ENCODE data around the gene CCDC192. TPM values are rescaled to one million over a fixed set of nuclear protein-coding genes. Genes with fewer than 3 reads are reported as not detected.
A peak's percentile ranks its signal among the peaks of the same experiment; 100 is the strongest.
"Not testable (repeated sequence)": the region's sequence is repeated elsewhere in the genome, so short reads cannot be mapped to it uniquely, and the experiment has no call there.

CCDC192 gene
- total RNA-seq, 1 experiment from 2014 or later: not detected

- ChIA-PET POLR2A (ENCODE audit: low non-redundant PET) (no interaction called here), CTCF (no interaction called here)
- BruUV-seq (replicated peaks): no TSS peak
- Histone ChIP-seq H3K9me3 (ENCODE audit: low read depth, low read length, poor library complexity, severe bottlenecking) (no peaks in the 10 kb centered on the region), H3K27ac (ENCODE audit: low read depth, low read length, poor library complexity, severe bottlenecking) (no peak overlapping the region), H3K4me1 (ENCODE audit: insufficient read depth, low read length, poor library complexity, severe bottlenecking) (no peaks in the 10 kb centered on the region), H3K27me3 (replicated peaks; ENCODE audit: insufficient read depth, low read depth, low read length, poor library complexity) (peaks cover 11% of the 10 kb centered on the region), H3K4me3 (ENCODE audit: low read depth, low read length, poor library complexity, severe bottlenecking) (no peak overlapping the region), H3K36me3 (ENCODE audit: insufficient read depth, low read length, poor library complexity, severe bottlenecking) (no peaks in the 10 kb centered on the region)
- no peak for DNase-seq (ENCODE audit: low spot score)
- TF ChIP-seq CTCF (conservative IDR thresholded peaks at IDR 0.05; ENCODE audit: low read depth, low read length) (no peak), EZH2 (IDR thresholded peaks at IDR 0.05; ENCODE audit: borderline replicate concordance, low read depth, low read length, poor library complexity, severe bottlenecking) (no peak)
- intact Hi-C loops (cut with micrococcal nuclease; ENCODE audit: unreplicated experiment): no loop called here
Measured at GRCh38 chr5:127739807-127740384, 36.7 kb downstream of the CCDC192 start.

DNA sequence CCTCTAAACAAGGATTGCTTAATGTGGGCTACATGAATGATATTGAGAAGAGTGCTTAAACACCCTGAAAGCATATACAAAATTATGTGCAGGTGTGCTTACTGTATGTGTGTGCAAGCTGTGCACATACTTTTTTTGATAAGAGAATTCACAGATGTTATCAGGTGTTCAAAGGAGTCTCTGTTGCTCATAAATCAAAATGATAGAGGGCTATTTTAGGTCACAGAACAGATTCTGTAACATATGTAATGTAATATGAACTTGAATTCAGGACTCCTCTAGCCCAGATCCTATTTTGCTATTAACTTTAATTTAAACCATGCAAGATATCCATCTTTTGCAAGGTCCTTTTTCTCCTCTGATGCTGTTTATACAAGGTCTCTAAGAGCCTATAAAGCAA, 38.2 kb downstream of the CCDC192 start:
- ChIA-PET POLR2A (ENCODE audit: low non-redundant PET) (no interaction called here), CTCF (no interaction called here)
- H3K27me3 ChIP-seq (replicated peaks; ENCODE audit: insufficient read depth, low read depth, low read length, poor library complexity): peaks cover 11% of the 10 kb centered on the region
- intact Hi-C loops (cut with micrococcal nuclease; ENCODE audit: unreplicated experiment): no loop called here
- BruUV-seq (replicated peaks): no TSS peak
- TF ChIP-seq EZH2 (IDR thresholded peaks at IDR 0.05; ENCODE audit: borderline replicate concordance, low read depth, low read length, poor library complexity, severe bottlenecking) (no peak), CTCF (conservative IDR thresholded peaks at IDR 0.05; ENCODE audit: low read depth, low read length) (no peak)
- no peaks in the 10 kb centered on the region for H3K36me3 ChIP-seq (ENCODE audit: insufficient read depth, low read length, poor library complexity, severe bottlenecking)
- no peak overlapping the region for H3K27ac ChIP-seq (ENCODE audit: low read depth, low read length, poor library complexity, severe bottlenecking)
- no peaks in the 10 kb centered on the region for H3K9me3 ChIP-seq (ENCODE audit: low read depth, low read length, poor library complexity, severe bottlenecking)
- DNase-seq (ENCODE audit: low spot score): no peak
- no peaks in the 10 kb centered on the region for H3K4me1 ChIP-seq (ENCODE audit: insufficient read depth, low read length, poor library complexity, severe bottlenecking)
- H3K4me3 ChIP-seq (ENCODE audit: low read depth, low read length, poor library complexity, severe bottlenecking): no peak overlapping the region

GRCh38 chr5:127744241-127744640, 41.0 kb downstream of the CCDC192 start:
- ChIA-PET POLR2A (ENCODE audit: low non-redundant PET) (no interaction called here), CTCF (no interaction called here)
- intact Hi-C loops (cut with micrococcal nuclease; ENCODE audit: unreplicated experiment): no loop called here
- Histone ChIP-seq H3K27ac (ENCODE audit: low read depth, low read length, poor library complexity, severe bottlenecking) (no peak overlapping the region), H3K4me3 (ENCODE audit: low read depth, low read length, poor library complexity, severe bottlenecking) (no peak overlapping the region), H3K9me3 (ENCODE audit: low read depth, low read length, poor library complexity, severe bottlenecking) (no peaks in the 10 kb centered on the region), H3K27me3 (replicated peaks; ENCODE audit: insufficient read depth, low read depth, low read length, poor library complexity) (peaks cover 11% of the 10 kb centered on the region), H3K36me3 (ENCODE audit: insufficient read depth, low read length, poor library complexity, severe bottlenecking) (no peaks in the 10 kb centered on the region), H3K4me1 (ENCODE audit: insufficient read depth, low read length, poor library complexity, severe bottlenecking) (no peaks in the 10 kb centered on the region)
- no peak for DNase-seq (ENCODE audit: low spot score)
- BruUV-seq (replicated peaks): no TSS peak
- TF ChIP-seq EZH2 (IDR thresholded peaks at IDR 0.05; ENCODE audit: borderline replicate concordance, low read depth, low read length, poor library complexity, severe bottlenecking): no peak

DNA sequence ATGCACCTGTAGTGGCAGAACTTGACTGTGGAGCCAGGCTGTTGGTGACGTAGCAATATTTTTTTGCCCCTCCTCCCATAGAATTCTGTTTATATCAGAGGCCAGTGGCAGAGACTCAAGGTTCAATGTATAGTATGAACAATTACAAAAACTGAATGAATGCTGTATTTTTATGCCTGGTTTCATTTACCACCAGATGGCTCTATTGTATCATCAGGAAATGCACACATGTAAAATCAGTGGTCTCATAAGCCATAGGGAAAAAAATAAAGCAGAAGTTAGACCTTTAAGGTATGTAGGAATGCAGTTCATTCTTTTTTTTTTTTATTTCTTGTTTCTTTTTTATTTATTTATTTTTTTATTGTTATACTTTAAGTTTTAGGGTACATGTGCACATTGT, 43.6 kb downstream of the CCDC192 start:
- H3K36me3 ChIP-seq (ENCODE audit: insufficient read depth, low read length, poor library complexity, severe bottlenecking): no peaks in the 10 kb centered on the region
- H3K9me3 ChIP-seq (ENCODE audit: low read depth, low read length, poor library complexity, severe bottlenecking): no peaks in the 10 kb centered on the region
- CTCF ChIA-PET: no interaction called here
- TF ChIP-seq CTCF (conservative IDR thresholded peaks at IDR 0.05; ENCODE audit: low read depth, low read length) (peak; percentile 45; the same call in 1 of the 2 replicates), EZH2 (IDR thresholded peaks at IDR 0.05; ENCODE audit: borderline replicate concordance, low read depth, low read length, poor library complexity, severe bottlenecking) (no peak)
- H3K27me3 ChIP-seq (replicated peaks; ENCODE audit: insufficient read depth, low read depth, low read length, poor library complexity): no peaks in the 10 kb centered on the region
- POLR2A ChIA-PET (ENCODE audit: low non-redundant PET): no interaction called here
- no peak overlapping the region for H3K27ac ChIP-seq (ENCODE audit: low read depth, low read length, poor library complexity, severe bottlenecking)
- H3K4me3 ChIP-seq (ENCODE audit: low read depth, low read length, poor library complexity, severe bottlenecking): no peak overlapping the region
- intact Hi-C loops (cut with micrococcal nuclease; ENCODE audit: unreplicated experiment): loop anchor here (2.0 kb wide), 1 partner anchor 454 kb away; no protein-coding TSS in a partner anchor
- no TSS peak for BruUV-seq (replicated peaks)
- no peaks in the 10 kb centered on the region for H3K4me1 ChIP-seq (ENCODE audit: insufficient read depth, low read length, poor library complexity, severe bottlenecking)
- peak; percentile 4 for DNase-seq (ENCODE audit: low spot score)

DNA sequence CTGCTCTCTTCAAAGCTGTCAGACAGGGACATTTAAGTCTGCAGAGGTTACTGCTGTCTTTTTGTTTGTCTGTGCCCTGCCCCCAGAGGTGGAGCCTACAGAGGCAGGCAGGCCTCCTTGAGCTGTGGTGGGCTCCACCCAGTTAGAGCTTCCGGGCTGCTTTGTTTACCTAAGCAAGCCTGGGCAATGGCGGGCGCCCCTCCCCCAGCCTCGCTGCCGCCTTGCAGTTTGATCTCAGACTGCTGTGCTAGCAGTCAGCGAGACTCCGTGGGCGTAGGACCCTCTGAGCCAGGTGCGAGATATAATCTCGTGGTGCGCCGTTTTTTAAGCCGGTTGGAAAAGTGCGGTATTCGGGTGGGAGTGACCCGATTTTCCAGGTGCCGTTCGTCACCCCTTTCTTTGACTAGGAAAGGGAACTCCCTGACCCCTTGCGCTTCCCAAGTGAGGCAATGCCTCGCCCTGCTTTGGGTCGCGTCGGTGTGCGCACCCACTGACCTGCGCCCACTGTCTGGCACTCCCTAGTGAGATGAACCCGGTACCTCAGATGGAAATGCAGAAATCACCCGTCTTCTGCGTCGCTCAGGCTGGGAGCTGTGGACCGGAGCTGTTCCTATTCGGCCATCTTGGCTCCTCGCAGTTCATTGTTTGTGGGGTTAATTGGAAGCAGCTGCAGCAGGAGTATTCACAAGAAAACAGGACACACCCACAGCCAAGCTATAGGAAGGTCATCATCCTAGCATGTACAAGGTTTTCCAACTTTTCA, 49.5 kb downstream of the CCDC192 start:
- H3K4me3 ChIP-seq (ENCODE audit: low read depth, low read length, poor library complexity, severe bottlenecking); H3K9me3 ChIP-seq (ENCODE audit: low read depth, low read length, poor library complexity, severe bottlenecking); intact Hi-C loops (cut with micrococcal nuclease; ENCODE audit: unreplicated experiment); CTCF ChIA-PET; DNase-seq (ENCODE audit: low spot score); POLR2A ChIA-PET (ENCODE audit: low non-redundant PET); H3K27ac ChIP-seq (ENCODE audit: low read depth, low read length, poor library complexity, severe bottlenecking); H3K27me3 ChIP-seq (replicated peaks; ENCODE audit: insufficient read depth, low read depth, low read length, poor library complexity); BruUV-seq (replicated peaks); H3K4me1 ChIP-seq (ENCODE audit: insufficient read depth, low read length, poor library complexity, severe bottlenecking); H3K36me3 ChIP-seq (ENCODE audit: insufficient read depth, low read length, poor library complexity, severe bottlenecking): not testable (repeated sequence)
